ENCODE data around the gene THNSL1.

Gene THNSL1

DNA sequence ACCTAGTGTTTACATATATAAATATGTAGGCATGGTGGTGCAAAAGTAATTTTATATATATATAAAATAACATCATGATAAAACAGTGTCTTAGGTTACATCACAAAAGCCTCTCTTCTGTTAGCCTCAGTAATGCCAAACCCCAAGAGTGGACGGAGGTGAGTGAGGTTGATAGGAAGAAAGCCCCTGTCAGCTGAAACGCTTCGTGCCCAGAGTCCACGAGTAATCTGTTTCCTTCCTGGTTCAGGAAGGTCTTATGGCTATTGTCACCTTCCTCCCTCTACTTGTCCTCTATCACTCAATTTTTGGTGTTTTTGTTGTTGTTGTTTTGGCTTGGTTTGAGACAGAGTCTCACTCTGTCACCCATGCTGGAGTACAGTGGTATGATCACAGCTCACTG is 41.5 kb downstream of the THNSL1 start:
- DNase-seq (ENCODE audit: low read depth, low spot score): no peak

DNA sequence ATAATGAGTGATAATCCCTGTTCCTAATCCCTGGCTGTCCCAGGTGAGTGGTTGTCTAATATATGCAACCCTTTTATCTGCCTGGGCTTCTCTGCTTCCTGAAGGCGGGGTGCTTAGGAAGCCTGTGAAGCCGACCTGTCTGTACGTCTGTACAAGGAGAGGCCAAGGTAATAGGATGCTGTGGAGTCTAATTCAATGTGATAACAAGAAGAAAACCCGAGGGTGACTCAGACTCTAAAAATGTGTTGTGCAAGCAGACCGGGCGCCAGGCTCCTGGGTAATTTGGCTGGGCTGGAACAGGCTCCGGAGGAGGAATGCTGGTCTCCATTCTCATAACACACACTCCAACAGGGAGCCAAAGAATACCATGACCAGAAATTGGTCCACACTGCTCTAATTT is 43.6 kb downstream of the THNSL1 start:
- no peak for DNase-seq (ENCODE audit: low read depth, low spot score)

DNA sequence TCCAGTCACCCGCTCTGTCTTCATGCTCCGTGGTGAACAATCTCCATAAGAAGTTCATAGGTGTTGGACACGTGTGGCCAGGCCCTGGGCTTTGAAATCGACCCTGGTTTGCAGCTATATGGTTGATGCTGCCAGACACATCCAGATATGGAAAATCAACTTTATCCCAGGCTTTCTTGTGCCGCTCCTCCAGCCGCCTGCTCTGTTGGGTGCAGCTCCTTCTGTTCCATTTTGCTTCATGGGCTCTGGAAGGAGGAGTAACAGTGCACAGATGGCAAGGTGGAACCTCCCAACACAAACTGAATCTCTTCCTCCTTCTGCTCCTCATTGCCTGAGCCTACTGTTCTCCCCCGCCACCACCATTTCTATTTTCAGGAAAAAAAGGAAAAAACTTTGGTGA is 44.7 kb downstream of the THNSL1 start:
- DNase-seq (ENCODE audit: low read depth, low spot score): no peak

DNA sequence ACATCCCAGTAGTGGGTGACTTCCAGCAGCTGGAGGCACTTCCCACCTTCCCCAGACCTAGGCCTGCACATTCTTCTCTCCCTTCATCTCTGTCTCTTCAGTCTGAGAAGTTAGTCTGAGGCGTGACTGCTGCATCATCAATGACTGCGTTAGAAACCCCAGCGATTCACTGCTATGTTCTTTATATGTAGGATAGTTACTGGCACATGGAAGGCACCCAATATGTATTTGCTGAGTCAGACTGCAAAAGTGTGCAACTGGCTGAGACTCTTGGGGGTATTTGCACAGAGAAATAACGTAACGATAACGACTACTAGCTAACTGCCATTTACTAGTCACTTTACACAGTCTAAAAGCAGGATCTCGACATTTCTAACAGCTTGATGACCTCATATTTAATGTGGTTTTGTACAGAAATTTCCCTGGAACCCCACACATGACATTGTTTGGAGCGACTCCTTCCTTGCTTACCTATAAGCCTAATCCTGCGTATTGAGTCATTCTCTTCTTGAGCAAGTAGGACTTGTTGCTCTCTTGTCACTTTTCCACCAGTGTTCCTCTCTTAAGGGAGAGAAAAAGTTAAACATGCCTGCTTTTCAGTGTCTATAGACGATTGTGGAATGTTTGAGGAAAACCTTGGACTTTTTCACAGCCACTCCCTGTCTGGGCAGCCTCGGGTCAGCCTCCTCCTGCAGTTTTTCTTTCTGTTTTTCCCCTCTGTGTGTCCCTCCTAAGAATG is 45.5 kb downstream of the THNSL1 start:
- DNase-seq (ENCODE audit: low read depth, low spot score): no peak

DNA sequence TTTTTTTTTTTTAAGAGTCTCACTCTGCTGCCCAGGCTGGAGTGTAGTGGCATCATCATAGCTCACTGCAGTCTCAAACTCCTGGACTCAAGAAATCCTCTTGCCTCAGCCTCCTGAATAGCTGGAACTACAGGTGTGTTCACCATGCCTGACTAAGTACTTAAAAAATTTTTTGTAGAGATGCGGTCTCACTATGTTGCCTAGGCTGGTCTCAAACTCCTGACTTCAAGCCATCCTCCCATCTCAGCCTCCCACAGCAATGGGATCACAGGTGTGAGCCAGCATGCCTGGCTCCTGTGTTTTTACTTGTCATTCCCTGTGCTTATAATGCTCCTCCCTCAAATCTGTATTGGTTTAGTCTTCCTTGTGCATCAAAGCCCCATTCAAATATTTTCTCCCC is 46.7 kb downstream of the THNSL1 start:
- DNase-seq (ENCODE audit: low read depth, low spot score): no peak

DNA sequence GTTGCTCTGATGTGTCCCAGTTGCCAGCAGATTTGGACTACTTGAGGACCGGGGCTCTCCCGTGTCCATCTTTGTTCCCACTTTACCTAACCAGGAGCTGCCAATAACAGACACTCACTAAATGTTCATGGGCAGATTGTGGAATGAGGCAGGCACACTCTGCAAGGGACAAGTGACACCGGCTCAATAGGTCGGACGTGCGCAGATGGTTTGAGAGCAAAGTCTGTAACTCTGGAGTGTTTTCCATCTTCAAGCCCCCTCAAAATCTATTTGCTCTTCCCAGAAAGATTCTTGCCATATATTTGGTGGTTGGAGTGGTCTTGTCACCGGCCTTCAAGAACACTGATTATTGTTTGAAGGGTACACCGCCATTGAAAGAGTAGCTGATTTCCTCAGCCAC is 47.2 kb downstream of the THNSL1 start:
- DNase-seq (ENCODE audit: low read depth, low spot score): no peak

DNA sequence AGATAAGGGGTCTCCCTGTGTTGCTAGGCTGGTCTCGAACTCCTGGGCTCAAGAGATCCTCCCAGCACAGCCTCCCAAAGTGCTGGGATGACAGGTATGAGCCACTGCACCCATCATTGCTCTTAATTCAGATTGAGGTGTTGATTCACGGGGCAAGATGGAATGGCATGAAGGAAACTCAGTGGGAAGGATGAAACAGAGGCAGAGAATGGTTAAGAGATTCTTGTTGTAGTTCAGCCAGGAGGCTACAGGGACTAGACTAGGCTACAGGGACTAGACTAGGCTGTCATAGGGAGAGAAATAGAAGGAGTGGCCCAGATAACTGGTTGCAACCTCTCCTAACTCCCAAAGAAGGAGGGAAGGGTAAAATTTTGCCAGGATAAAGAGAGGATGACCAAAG is 48.0 kb downstream of the THNSL1 start:
- no peak for DNase-seq (ENCODE audit: low read depth, low spot score)

DNA sequence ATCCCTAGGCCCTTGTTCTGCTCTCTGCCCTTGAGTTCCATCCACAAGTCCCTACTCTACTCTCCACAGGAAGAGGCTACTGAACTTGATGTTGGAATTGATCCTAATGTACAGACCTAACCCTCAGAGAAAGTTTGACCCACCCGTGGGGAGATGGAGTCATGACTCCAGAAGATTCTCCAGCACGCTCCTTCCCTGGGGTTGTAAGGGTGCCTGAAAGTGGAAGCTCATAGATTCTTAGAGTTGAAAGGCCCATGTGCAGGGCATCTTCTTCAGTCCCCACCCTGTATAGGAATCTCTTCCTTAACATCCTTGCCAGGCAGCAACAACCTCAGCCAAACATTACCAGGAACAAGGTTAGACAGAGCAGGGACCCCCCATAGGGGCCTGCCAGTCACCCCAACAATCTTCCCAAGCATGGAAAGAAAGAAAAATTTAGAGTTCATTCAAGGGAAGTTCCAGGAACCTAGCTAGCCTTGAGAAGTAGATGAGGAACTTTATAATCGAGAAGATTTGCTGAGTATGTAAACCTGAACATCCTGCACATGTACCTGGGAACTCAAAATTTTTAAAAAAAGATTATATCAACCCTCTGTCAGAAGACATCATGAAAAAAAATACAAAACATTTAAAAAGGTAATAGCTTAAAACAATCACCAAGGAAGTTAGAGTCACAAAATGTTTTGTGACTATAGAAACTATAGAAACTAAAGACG is 49.5 kb downstream of the THNSL1 start:
- DNase-seq (ENCODE audit: low read depth, low spot score): no peak

DNA sequence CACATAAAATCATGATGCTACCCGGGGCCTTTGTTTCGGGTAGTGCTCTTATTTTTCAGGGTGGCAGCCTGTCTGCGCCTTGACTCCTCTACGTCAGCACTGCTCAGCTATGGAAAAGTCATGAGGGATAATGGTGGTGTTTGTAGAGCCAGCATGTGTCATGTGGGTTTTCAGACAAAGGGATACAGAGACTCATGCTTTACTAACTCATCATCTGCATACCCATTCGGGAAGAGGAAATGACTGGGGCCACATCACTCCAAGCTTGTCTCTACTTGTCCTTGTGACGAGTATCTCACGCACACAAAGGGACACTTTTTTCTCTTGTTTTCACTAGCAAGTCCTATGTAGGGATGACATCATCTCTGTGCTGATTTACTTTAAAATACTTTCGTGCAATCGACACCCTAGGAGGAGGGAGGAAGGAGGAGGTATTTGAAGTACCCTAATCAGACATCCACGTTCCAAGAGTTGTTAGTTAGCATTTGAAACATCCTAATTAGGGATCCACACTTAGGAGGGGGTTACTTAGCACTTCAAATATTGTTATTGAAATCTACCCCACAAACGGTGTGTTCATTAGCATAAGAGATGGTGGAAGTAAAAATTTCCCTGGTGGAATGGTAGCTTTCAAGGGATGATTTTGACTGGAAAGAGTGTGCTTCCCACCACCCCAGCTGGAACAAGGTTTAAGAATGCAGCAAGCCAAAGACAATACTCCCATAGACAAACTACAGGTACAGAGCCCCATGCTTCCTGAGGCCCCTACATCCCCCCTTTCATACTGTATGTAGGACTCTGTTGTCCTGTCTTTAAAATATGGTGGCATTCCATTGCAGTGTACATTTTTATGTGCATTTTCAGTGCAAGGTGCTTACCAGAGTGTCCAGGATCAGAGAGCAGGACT is 52.0 kb downstream of the THNSL1 start:
- DNase-seq (ENCODE audit: low read depth, low spot score): peak; percentile 50

DNA sequence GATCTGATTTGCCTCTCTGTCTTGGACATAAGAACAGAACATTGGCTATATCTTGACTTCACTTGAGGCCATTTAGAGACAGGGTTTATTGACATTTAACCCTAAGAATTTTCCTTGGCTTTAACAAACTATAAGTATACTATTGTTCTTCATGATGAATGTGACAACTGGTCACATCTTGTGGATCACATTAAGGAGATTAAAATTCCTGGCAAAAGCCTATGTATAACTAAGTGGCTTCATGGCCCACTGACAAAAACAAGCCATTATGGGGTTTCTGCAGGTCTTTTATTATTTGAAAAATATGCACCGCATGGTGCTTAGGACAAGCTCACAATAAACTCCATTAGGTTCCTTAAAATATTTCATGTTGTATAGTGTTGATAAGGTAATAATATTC is 54.8 kb downstream of the THNSL1 start:
- no peak for DNase-seq (ENCODE audit: low read depth, low spot score)

DNA sequence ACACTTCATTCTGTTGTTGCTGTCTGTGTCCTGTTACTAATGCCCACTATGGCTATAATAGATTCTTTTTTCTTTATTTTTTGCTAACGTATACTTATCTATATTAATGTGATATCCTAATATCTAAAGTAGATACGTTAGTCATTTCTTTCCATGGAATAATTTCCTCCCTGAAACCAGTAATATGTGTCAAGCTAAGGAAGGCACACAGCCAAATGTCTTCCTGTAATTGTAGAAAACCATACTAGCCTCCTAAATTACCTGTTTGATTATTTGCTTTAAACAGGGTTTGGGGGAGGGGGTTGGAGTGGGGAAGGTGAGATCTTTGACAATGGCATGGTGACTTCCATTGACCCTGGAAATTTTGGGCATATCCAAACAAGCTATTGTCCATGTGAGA is 56.4 kb downstream of the THNSL1 start:
- DNase-seq (ENCODE audit: low read depth, low spot score): no peak

DNA sequence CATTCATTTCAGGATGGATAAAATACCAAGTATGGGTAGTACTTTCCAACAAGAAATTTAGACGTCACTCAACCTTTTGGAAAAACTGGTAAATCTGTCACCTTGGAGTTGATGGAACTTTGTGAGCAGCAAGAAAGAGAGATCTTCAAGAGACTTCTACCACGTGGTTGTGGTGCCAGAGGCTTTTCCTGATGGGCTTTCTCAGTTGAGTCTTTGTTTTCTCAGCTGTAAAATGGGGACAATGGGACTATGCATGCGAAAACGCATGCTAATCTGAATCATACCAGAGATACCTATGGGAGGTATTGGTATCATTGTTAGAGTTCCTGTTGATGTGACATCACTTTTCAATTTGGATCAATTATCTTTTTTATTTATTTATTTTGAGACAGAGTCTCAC is 59.4 kb downstream of the THNSL1 start:
- DNase-seq (ENCODE audit: low read depth, low spot score): no peak

Measured in iPS DF 19.7 (cell line).